Epidermal melanocyte (primary cell): Measurements from ENCODE around the gene KIAA1671.
A peak's percentile ranks its signal among the peaks of the same experiment; 100 is the strongest.

Experiments used
- DNase-seq: peaks from one replicate; pipeline ENCODE4 v3.0.0; 2011; ENCODE audit warnings: low spot score; ENCODE audit not compliant: insufficient read length

The KIAA1671 gene

DNA sequence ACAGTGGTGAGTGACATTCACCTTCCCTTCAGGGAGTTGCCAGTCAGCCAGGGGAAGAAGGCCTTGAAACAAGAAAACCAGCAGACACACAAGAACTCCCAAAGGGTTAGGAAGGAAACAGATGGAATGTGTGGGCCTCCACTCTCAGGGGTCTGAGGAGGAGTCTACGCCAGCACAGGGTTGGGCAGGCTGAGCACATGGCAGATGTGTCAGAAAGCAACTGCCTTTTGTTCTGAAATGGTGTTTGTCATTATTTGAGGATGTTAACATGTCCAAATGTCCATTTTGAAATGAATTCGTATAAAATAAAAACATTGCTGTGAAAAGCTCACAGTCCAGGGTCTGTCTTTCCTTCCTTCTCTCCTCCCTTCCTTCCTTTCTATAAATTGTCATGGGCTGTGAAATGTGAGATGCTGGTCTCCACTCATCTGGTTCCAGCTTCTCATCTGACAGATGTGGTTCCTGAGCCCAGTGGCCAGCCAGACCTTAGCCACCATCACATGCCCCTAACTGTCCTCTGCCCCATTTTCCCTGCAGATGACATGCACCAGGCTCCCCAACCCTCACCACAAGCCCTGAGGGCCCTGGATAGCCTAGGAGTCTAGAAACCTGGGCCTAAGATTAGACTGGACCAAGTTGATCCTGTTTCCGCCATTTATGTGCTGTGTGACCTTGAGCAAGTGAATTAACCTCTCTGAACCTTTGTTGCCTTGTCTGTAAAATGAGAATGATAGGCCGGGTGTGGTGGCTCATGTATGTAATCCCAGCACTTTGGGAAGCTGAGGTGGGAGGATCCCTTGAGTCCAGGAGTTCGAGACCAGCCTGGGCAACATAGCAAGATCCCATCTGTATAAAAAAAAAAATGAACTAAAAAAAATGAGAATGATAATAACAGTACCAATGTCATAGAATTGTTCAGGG, 190.9 kb downstream of the KIAA1671 start:
- DNase-seq: no peak

DNA sequence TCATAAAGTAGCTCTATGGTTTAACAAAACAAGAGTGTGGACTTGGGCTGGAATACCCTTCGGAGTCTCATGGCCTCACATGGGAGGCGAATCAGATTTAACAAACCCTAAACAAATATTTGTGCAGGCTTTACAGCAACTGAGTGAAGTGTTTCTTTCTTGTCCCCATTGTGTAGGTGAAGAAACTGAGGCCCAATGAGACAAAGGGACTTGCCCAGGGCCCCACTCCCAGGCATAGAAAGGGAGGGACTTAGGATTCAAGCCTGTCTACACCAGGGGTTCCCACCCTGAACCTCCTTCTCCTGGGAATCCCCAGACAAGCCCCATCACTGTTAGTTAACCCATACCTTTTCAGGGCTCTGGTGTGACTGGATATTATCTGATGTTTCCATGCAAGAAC, 192.0 kb downstream of the KIAA1671 start:
- no peak for DNase-seq

DNA sequence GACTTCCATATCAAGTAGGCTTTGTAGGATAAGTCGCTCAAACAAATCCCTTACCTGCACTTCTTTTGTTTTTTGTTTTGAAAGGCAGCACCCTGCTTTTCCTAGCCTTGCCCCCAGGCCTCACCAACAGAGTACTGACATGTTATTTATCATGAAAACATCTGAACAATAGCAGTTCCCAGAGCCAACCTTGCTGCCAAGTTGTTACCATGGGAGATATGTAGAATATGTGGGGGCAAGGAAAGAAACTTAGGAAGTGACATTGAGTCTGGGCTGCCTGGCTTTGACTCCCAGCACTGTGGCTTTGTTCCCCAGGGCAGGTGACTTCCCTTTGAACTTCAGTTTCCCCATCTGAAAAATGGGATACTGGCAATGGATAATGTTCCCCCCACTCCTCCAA, 193.8 kb downstream of the KIAA1671 start:
- DNase-seq: no peak

DNA sequence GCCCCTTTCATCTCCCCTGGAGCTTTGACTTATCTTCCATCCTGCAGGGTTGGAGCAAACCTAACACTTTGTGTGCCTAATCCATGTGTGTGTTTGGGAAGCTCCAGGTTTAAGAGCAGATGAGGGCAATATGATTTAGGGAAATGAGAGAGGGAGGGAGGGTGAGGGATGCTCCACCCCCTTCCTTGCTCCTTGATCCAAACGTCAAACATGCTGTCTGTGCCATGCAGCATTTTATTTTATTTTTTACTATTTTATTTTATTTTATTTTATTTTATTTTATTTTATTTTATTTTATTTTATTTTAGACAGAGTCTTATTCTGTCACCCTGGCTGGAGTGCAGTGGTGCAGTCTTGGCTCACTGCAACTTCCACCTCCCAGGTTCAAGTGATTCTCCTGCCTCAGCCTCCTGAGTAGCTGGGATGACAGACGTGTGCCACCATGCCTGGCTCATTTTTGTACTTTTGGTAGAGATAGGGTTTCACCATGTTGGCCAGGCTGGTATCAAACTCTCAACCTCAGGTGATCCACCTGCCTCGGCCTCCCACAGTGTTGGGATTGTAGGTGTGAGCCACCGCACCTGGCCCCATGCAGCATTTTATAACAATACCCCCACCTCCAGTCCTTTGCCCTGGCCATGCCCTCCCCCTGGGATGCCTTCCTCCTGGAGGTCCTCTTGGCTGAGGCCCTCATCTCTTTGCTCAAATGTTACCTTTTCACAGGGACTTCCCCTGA, 194.6 kb downstream of the KIAA1671 start:
- no peak for DNase-seq

DNA sequence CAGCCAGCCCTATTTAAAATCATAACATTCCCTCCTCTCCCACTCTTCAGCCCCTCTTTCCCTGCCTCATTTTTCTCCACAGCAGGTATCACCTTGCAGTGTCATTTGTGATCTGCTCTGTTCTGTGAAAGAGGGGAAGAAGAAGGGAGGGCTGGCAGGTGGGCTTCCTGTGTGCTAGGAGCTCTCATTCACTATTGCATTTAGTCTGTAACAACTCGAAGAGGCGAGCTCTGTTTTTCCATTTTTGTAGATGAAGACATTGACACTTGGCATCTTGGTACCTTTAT, 195.1 kb downstream of the KIAA1671 start:
- DNase-seq: no peak

DNA sequence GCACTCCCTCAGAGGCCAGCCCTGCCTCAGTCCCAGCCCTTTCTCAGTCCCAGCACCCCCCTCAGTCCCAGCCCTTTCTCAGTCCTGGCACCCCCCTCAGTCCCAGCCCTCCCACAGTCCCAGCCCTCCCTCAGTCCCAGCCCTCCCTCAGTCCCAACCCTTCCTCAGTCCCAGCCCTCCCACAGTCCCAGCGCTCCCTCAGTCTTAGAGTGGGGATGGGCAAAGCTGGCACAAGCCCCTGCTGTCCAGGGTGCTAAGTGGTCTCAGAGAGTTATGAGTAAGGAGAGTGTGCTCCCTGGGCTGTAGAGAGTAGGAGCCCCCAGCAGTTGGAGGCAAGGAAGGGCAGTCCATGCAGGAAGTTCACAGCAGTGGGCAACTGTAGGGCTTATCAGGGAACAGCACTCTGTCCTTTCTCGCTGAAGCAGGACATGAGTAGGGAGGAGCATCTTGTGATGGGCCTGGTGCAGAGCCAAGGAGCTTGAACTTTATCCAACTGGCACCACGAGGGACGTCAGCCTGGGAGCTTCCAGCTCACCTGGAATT, 195.7 kb downstream of the KIAA1671 start:
- DNase-seq: no peak

DNA sequence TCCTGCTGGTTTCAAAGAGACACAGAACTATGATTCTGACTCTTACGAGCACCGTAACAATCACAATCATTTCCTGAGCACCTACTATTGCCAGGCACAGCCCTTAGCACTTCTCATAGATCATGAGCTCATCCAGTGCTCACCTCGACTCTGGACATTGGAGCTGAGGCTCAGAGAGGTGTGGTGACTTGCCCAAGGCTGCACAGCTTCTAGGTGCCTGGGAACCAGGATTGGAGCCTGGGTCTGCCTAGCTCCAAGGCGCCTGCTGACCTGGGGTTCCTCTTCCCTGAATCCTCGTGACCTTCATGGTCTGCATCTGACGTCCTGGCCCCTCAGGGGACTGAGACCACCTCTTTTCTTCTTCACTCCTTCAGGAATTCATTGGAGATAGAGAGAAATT, 196.5 kb downstream of the KIAA1671 start:
- no peak for DNase-seq

DNA sequence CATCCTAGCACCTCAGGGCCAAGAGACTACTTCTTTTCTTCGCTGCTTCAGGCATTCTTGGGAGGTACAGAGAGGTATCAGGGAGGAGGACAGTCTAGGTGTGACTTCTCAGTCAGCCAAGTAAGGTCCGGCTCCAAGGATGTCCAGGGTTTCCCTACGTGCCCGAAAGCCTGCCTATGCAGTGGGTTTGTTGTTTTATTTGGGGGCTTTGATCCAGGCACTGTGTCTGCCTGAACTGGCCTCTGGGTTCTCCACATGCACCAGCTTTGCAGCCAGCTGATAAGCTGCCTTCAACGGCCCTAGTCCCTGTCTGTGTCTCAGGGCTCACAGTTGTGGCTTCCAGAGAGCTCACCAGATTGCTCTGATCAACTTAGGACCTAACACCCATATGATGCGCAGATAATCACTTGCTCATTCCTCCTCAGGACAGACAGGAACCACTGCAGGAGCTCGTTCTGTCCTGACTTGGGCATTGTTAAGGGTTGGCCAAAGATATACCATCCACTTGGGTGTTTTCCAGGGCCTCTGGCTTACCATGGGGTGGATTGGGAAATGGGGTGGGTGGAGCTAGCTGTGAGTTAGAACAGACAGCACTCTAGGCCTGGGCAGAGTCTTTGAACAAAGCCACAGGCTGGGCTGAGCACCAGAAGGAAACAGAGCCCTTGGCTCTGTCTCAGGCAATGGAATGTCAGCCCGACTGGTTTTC, 201.6 kb downstream of the KIAA1671 start:
- peak; percentile 32 for DNase-seq

DNA sequence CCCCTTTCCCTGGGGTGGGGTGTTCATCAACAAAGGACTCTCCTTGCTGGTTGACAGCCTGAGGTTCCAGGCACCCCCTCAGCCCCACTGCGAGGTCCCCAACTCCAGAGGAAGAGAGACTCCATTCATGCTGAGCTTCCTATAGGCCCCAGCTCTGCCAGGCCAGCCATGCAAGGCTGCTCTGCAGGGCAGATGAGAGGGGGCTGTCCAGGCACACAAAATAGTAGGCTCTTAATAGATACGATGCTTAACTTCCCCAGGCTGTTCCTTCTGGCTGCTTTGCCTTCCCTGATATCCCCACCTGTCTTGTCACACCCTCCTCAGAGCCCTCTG, 202.1 kb downstream of the KIAA1671 start:
- no peak for DNase-seq

DNA sequence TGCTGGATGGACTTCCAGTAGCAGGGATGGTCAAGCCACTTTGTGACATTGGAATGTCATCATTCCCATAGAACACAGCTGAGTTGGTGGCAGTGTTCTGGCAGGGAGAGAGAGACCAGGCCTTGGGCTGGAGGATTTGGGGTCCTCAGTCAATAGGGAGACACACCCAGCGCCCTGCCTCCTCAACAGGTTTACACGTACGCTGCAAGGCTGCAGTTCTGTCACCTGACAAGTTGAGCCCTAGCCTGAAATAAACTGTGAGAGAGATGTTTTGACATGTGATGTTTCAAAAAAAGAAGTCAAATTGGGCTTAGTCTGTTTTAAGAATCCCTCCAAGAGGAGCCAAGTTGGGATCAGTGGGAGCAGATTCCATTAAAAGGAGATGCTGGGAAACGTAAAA, 204.2 kb downstream of the KIAA1671 start:
- DNase-seq: no peak

DNA sequence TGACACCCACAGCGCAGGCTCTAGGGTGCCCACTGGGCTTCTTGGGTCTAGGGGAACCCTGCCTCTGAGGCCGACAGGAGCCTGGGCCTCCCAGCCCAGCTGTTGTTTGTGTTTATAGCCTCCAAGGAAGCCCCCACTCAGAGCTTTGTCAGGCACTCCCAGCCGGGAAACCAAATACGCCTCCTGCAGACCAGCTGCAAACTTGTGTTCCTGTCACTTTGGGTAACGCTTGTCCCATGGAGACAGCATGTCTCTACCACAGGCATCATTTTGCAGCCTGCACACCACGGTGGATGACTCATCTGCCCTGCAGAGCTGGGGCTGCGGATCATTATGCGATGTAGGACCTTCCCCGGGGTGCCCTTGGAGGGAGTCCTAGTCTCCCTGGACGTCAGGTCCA, 206.5 kb downstream of the KIAA1671 start:
- DNase-seq: no peak

DNA sequence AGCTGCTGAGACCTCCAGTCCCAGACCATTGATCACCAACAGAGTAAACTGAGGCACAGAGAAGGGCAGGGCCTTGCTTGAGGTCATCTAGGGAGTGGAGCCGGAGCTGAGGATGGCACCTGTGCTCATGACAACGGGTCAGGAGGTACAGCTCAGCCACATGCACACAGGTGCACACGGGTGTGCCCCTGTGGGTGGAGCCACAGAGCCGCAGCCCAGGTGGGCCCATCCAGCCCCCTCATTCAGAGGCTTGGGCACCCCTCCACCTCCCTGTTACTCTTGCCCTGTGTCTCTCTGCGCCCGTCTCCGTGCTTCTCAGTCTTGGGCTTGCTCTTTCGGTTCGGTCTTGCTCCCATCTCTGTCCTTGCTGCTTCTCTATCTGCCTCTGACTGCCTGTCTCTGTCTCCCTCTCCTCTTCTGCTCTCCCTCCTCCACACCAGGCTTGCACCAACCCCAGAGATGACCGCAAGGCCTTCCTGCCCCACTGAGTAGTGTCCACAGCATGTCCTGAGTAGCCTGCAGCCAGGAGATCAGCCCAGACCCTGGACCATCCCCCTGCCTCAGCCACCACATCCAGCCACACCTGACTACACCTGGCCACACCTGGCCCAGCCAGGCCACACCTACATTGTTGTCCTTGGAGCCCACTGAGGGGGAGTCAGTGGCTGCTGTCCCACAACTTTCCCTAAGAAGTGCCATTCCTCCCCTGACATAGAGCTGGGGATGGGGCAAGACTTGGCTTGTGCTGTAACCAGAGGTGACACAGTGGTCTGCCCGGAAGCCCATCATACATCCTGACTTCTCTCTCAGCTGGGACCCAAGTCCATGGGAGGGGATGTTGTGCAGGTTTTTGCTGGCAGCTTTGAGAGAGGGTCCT, 207.8 kb downstream of the KIAA1671 start:
- no peak for DNase-seq

DNA sequence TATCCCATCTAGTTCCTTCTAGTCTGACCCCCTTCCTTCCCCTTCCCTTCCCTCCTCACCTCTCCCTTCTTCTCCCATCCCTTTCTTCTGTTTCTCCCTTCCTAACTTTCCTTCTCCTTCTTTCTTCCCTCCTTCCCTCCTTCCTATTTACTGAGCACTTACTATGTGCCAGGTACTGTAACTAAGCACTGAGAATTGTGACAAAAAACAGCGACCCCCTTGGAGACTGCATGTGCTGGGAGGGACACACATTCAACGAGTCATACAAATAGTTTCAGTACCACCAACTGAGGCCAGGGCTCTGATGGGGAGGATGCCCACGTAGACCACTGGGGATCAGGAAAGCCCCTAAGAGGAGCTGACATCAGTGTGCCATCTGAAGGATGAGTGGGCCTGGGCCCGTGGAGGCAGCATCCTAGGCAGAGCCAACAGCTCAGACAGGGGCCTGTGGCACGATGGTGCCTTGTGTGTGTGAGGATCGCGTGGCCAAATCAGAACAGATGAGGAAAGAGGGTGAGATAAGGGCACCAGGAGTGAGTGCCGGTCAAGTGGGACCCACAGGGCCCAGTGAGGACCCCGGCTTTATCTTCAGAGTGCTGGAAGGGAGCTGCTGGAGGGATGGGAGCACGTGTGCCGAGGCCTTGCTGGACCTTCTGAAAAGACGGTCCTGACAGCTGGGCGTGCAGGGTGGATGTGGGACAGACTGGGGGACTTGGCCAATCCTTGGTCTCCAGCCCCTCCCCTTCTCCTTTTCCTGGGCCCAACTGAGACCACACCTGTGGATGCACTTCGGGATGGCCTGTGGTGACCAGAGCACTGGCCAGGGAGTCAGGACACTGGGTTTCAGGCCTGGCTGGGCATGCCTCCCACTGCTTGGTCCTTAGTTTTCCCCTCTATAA, 208.8 kb downstream of the KIAA1671 start:
- no peak for DNase-seq

DNA sequence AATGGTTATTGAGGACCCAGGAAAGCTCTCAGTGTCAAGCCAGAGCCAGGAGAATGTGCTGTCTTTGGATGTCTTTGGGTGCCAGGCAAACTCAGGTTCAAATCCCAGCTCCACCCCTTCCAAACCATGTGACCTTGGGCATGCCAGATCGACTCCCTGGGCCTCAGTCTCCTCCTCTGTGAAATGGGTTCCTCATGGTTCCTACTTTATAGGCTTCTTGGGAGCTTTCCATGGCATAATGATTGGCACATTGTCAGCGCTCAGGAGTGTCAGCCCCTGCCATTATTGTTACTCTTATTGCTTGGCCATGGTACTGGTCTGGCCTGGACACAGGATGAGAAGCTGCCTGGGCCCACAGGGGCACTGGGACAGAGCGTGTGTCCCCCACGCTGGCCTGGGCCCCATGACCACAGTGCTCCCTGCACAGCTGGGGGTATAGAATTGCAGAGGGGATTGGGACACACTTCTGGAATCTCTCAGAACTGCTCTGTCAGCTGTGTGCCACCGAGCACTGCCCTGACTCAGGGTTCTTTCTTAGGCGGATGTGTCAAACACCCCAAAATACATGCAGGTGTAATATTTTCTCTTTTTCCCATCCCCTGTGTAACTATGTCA, 209.5 kb downstream of the KIAA1671 start:
- DNase-seq: no peak

DNA sequence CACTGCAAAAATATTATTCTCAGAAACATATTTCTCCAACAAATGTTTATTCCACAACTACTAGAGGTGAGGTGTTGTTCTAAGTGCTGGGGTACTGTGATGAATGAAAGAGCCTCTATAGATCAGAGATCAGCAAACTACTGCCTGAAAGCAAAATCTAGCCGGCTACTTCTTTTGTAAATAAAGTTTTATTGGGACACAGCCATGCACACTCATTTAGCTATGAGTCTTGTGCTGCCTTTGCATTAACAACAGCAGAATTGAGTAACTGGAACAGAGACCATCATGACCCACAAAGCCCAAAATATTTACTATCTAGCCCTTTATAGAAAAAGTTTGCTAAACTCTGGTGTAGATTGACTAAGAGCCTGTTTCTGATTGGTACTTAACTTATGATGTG, 210.0 kb downstream of the KIAA1671 start:
- DNase-seq: no peak

DNA sequence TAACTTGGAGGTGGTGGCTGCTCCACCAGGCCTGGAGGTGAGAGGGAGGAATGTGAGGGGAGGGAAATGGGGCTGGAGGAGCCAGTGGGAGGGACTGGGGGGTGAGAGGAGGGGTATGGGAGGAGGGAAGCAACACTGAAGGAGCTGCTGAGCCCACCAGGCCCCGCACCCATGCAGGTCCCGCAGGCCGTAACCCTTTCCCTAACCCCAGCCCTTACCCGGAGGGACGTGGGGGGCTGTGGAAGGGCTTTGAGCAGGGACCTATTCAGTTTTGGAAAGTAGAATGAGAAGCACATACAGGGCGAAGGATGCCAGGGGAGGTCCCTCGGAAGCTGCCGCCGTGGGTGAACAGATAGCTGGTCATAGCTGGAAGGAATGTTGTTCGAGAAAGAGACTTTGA, 213.3 kb downstream of the KIAA1671 start:
- no peak for DNase-seq

DNA sequence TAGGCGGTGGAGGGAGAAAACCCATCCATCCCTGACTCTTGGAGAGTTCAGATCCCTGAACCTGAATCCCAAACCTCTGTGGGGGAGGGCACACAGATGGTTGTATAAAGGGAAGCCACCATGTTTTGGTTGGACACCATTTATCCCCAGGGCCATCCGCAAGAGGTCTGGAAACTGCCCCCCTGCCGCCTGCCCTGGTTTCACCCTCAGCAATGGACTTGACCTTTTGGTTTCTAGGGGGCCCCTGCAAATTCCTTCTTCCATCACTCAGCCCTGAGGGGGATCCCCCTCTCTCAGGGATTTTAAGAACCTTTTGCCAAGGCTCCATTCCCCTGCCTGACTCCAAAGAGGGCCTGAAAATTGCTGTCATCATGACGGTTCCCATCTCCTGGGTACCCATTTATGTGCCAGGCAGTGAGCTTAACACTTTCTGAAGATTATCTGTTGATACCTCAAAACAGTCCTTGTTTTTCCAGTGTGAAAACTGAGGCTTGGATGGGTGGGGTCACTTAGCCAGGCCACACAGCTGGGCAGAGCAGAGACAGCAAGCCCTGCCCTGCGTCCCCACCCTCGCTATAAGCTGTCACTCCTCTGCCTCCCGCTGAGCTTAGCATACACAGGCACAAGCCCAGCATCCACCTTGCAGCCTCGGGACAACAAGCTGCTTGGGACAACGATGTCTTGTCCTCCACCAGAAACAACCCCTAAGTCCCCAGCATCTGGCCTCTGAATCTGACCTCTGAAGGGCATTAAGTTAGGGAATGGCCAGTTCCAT, 213.9 kb downstream of the KIAA1671 start:
- no peak for DNase-seq

DNA sequence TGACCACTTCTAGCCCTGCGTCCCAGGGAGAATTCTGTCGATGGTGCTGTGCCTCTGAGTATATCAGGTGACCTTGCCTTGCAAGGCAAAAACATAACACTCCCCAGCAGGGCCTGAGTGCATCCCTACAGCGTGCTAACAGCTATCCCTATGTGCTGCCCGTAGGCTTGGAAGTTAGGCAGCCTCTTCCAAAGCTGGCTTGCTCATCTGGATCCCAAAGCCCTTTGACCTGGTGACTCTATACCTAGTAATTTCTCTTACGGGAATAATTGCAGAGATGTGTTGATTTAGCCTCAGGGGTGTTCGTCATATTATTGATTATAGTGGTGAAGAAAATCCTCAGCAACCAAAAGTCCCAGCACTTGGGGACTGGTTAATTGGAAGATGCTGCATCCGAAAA, 214.6 kb downstream of the KIAA1671 start:
- DNase-seq: no peak
